HepG2 (cell line): Measurements from ENCODE around the gene FAM228B. TPM values are rescaled to one million over a fixed set of nuclear protein-coding genes. Genes with fewer than 3 reads are reported as not detected.

Experiments
- ATAC-seq: fragments of 200-7000 bp; cut with Tn5 transposase; 3 replicates; pipeline ENCODE4 v1.9.1; 2020; ENCODE audit warnings: mild to moderate bottlenecking, moderate library complexity
- BruUV-seq: library from RNA; stranded (reverse); fragments of 400-500 nt; replicated peaks from 2 replicates; lab custom pipeline; 2021; lab: Mats Ljungman, UMichigan
- CTCF ChIA-PET: fragments of 300-600 bp; formaldehyde crosslinking; extraction: SDS; loops from one replicate; lab custom pipeline; 2021; ENCODE audit warnings: low total read pairs, inconsistent platforms, low intra/inter-chr PET ratio; lab: Yijun Ruan, JAX
- POLR2A ChIA-PET: fragments of 350-600 bp; sonication (Branson Sonifier 250); formaldehyde crosslinking; loops from one replicate; lab custom pipeline; 2020; ENCODE audit warnings: antibody characterized with exemption, inconsistent platforms; lab: Yijun Ruan, JAX
- DNase-seq: peaks from one replicate; pipeline ENCODE4 v3.0.0-alpha.2; 2015; ENCODE audit warnings: low spot score
- FAIRE-seq: peaks from 3 replicates; lab custom pipeline; 2011; peaks lifted over from hg19 to GRCh38; lab: Jason Lieb, UNC
- H2AFZ ChIP-seq: one replicate; pipeline ENCODE4 v1.6.1; 2011; ENCODE audit warnings: low read length, inconsistent platforms
- H3K27ac ChIP-seq: fragments of 300-600 bp; 3 replicates; pipeline ENCODE4 v1.8.0; 2011; ENCODE audit warnings: mixed run types, mild to moderate bottlenecking, mixed read lengths, low read length, inconsistent platforms; ENCODE audit not compliant: insufficient read depth; ENCODE audit errors: extremely low read length
- H3K27me3 ChIP-seq, 2 experiments: fragments of 200-600 bp in 1 of 2; 2 replicates in 1 of 2; 3 replicates in 1 of 2; pipeline versions ENCODE4 v1.6.0 to v1.8.0; 2011; ENCODE audit warnings: low read length in 2 of 2, mild to moderate bottlenecking in 2 of 2, moderate library complexity in 2 of 2, inconsistent platforms in 1 of 2; ENCODE audit not compliant: insufficient read depth in 2 of 2, control insufficient read depth in 1 of 2
- H3K36me3 ChIP-seq, 2 experiments: fragments of 200-600 bp in 1 of 2; replicated peaks in 1 of 2; 2 replicates in 1 of 2; 3 replicates in 1 of 2; pipeline versions ENCODE4 v1.5.1 to v1.8.0; 2011; ENCODE audit warnings: low read length in 2 of 2, inconsistent platforms in 1 of 2; ENCODE audit not compliant: insufficient read depth in 2 of 2, control insufficient read depth in 1 of 2
- H3K4me1 ChIP-seq: 2 replicates; pipeline ENCODE4 v1.5.1; 2012; ENCODE audit warnings: low read length, inconsistent platforms; ENCODE audit not compliant: insufficient read depth
- H3K4me2 ChIP-seq: 2 replicates; pipeline ENCODE4 v1.6.0; 2011; ENCODE audit warnings: low read depth, low read length, inconsistent platforms
- H3K4me3 ChIP-seq, 3 experiments: fragments of 200-600 bp in 1 of 3; sonication (generic), shearing (Covaris generic) in 1 of 3; replicated peaks in 1 of 3; 2 replicates each; pipeline ENCODE4 v1.5.1; 2011 to 2016; ENCODE audit warnings: low read length in 3 of 3, inconsistent platforms in 2 of 3, low read depth in 2 of 3, mild to moderate bottlenecking in 2 of 3, control low read depth in 1 of 3, mixed read lengths in 1 of 3; ENCODE audit not compliant: insufficient read depth in 1 of 3
- H3K79me2 ChIP-seq: one replicate; pipeline ENCODE4 v1.6.1; 2011; ENCODE audit warnings: low read length, inconsistent platforms; ENCODE audit not compliant: insufficient read depth
- H3K9ac ChIP-seq: 2 replicates; pipeline ENCODE4 v1.6.0; 2011; ENCODE audit warnings: mild to moderate bottlenecking, low read depth, low read length, inconsistent platforms; ENCODE audit not compliant: insufficient read depth
- H3K9me3 ChIP-seq: 2 replicates; pipeline ENCODE4 v1.5.1; 2012; ENCODE audit warnings: mild to moderate bottlenecking, low read length
- H4K20me1 ChIP-seq: 2 replicates; pipeline ENCODE4 v1.6.0; 2011; ENCODE audit warnings: inconsistent platforms, mild to moderate bottlenecking, low read length, moderate library complexity; ENCODE audit not compliant: insufficient read depth
- AKAP8 ChIP-seq: sonication (generic); formaldehyde crosslinking; IDR thresholded peaks from 2 replicates; pipeline ENCODE4 v1.5.1; 2020; ENCODE audit warnings: mild to moderate bottlenecking, missing genetic modification reagents
- HNRNPK ChIP-seq: fragments of 200-400 bp; formaldehyde crosslinking; IDR thresholded peaks from 2 replicates; pipeline ENCODE4 v1.6.1; 2018; ENCODE audit warnings: low read length, low read depth, moderate library complexity, mild to moderate bottlenecking; ENCODE audit not compliant: poor library complexity, severe bottlenecking
- MAFF ChIP-seq: IDR thresholded peaks from 2 replicates; pipeline ENCODE4 v1.6.1; 2011; ENCODE audit warnings: low read depth, low read length, improper control_type of control experiment
- MAFK ChIP-seq, 2 experiments: IDR thresholded peaks in 1 of 2; conservative IDR thresholded peaks in 1 of 2; 2 replicates each; pipeline ENCODE4 v1.6.1; 2011; ENCODE audit warnings: improper control_type of control experiment in 2 of 2, low read length in 2 of 2
- ZFP90 ChIP-seq: sonication (generic); formaldehyde crosslinking; IDR thresholded peaks from 2 replicates; pipeline ENCODE4 v1.8.0; 2022; ENCODE audit warnings: missing genetic modification reagents, mild to moderate bottlenecking, inconsistent platforms, borderline replicate concordance
- WGBS: methylation state at CpG from one replicate; pipeline ENCODE4 v1.1.6; 2017; ENCODE audit warnings: low lambda C conversion rate; 5-methylcytosine and 5-hydroxymethylcytosine counted together
- in situ Hi-C: cut with HindIII; loops from 2 replicates; pipeline ENCODE4 v1.10.0; 2017; ENCODE audit warnings: low pct_unique_long_range_greater_than_20kb; ENCODE audit not compliant: extremely low pct_ligation_motif_present
- intact Hi-C: fragments of 100-400 bp; cut with micrococcal nuclease; formaldehyde crosslinking; loops from one replicate; pipeline ENCODE4 v1.10.0; 2022; ENCODE audit not compliant: unreplicated experiment
- polyA plus RNA-seq, 8 experiments: library from polyadenylated mRNA; depleted of rRNA in 3 of 8; stranded (reverse) in 7 of 8; unstranded in 1 of 8; fragments of >200 nt; fragmentation: Illumina TruSeq in 4 of 8; extraction: Trizol in 4 of 8; gene quantifications; 2 replicates each; pipeline versions ENCODE4 v1.2.1 to v1.2.3, GENCODE V29; 2011 to 2016; ENCODE audit warnings: low read depth in 4 of 8, missing spikeins in 1 of 8, mixed read lengths in 1 of 8; ENCODE audit not compliant: insufficient read depth in 1 of 8
- total RNA-seq, 5 experiments: library from RNA; depleted of rRNA; stranded (reverse); fragments of >200 nt; fragmentation: Illumina TruSeq; extraction: Trizol; gene quantifications; 2 replicates each; pipeline ENCODE4 v1.2.3, GENCODE V29; 2016; ENCODE audit warnings: low read depth in 1 of 5

Gene FAM228B
- total and polyA plus RNA-seq, 2 of the 13 experiments (the other 11 are each of a cell fraction or from before 2014, with no cell fraction given), result 0.79 to 1.1 TPM

- Histone ChIP-seq H3K27me3 (no peaks in the 10 kb centered on the region; a peak in 1 of 5 replicates), H3K9me3 (no peaks in the 10 kb centered on the region), H3K36me3 (peaks cover 2 to 9% of the 10 kb centered on the region in 2 experiments; a peak in 2 of 5 replicates), H3K4me1 (peaks cover 30% of the 10 kb centered on the region), H3K4me2 (no peak overlapping the region), H3K9ac (no peak overlapping the region), H3K4me3 (no peak overlapping the region), H3K79me2 (no peaks in the 10 kb centered on the region), H4K20me1 (no peaks in the 10 kb centered on the region), H2AFZ (no peak overlapping the region), H3K27ac (no peak overlapping the region)
- BruUV-seq, result no TSS peak
- no peak for DNase-seq
- in situ Hi-C loops (loop anchor here (10.0 kb wide), 1 partner anchor 79 kb away; no protein-coding TSS in a partner anchor), intact Hi-C loops (no loop called here)
- ATAC-seq, result no peak
- CTCF ChIA-PET, result interaction anchor here (3.5 kb wide), 1 partner anchor 78 kb away, joined by 71 read pairs; no protein-coding TSS in a partner anchor
- 61% methylated on average over 1 of the region's 1 CpG for WGBS
- TF ChIP-seq HNRNPK (peak; percentile 95), AKAP8 (CRISPR knock-in tag) (no peak)
- POLR2A ChIA-PET, result no interaction called here
- FAIRE-seq, result no peak
Observed at GRCh38 chr2:24086241-24086640, 37.0 kb upstream of the FAM228B start.

- H3K9me3 ChIP-seq, result no peaks in the 10 kb centered on the region
- CTCF ChIA-PET, result no interaction called here
- in situ Hi-C loops (loop anchor here (10.0 kb wide), 1 partner anchor 78 kb away; no protein-coding TSS in a partner anchor), intact Hi-C loops (no loop called here)
- no TSS peak for BruUV-seq
- no peaks in the 10 kb centered on the region for H4K20me1 ChIP-seq
- no peaks in the 10 kb centered on the region for H3K79me2 ChIP-seq
- H3K9ac ChIP-seq, result no peak overlapping the region
- peaks cover 2 to 8% of the 10 kb centered on the region in 2 experiments; a peak in 2 of 5 replicates for H3K36me3 ChIP-seq
- DNase-seq (no peak), FAIRE-seq (no peak), ATAC-seq (no peak)
- H3K4me2 ChIP-seq, result no peak overlapping the region
- no peak overlapping the region for H3K27ac ChIP-seq
- TF ChIP-seq MAFK (conservative IDR thresholded peaks at IDR 0.05 in 1 of 2, IDR thresholded peaks at IDR 0.05 in 1 of 2; ENCODE audit: low read length in 2 of 2) (peak; percentile 77 to 85), MAFF (peak; percentile 75), ZFP90 (CRISPR knock-in tag) (no peak)
- no peak overlapping the region for H3K4me3 ChIP-seq
- no peaks in the 10 kb centered on the region; a peak in 1 of 5 replicates for H3K27me3 ChIP-seq
- WGBS, result 14% methylated on average over 3 of the region's 3 CpGs
- H3K4me1 ChIP-seq, result peaks cover 30% of the 10 kb centered on the region
- POLR2A ChIA-PET, result no interaction called here
- H2AFZ ChIP-seq, result no peak overlapping the region
Observed at GRCh38 chr2:24087032-24087431, 36.2 kb upstream of the FAM228B start.
